HFFc6 (cell line): Measurements from ENCODE around the gene PHF21B. TPM values are rescaled to one million over a fixed set of nuclear protein-coding genes. Genes with fewer than 3 reads are reported as not detected.

Experiments
- DNase-seq: peaks from one replicate; pipeline ENCODE4 v3.0.0-alpha.2; 2018
- H3K27ac Mint-ChIP-seq: 2 replicates; pipeline ENCODE4 v1.8.0; 2020; ENCODE audit warnings: mild to moderate bottlenecking, mixed read lengths
- H3K27me3 Mint-ChIP-seq: 2 replicates; pipeline ENCODE4 v1.8.0; 2021; ENCODE audit warnings: mild to moderate bottlenecking, moderate library complexity, mixed read lengths; ENCODE audit not compliant: insufficient read depth
- H3K36me3 Mint-ChIP-seq: 2 replicates; pipeline ENCODE4 v1.8.0; 2021; ENCODE audit warnings: low read depth, mixed read lengths
- H3K4me1 Mint-ChIP-seq: 2 replicates; pipeline ENCODE4 v1.8.0; 2020; ENCODE audit warnings: low read depth, mixed read lengths
- H3K4me3 Mint-ChIP-seq: 2 replicates; pipeline ENCODE4 v1.8.0; 2020; ENCODE audit warnings: mild to moderate bottlenecking, moderate library complexity, mixed read lengths
- H3K9me3 Mint-ChIP-seq: 2 replicates; pipeline ENCODE4 v1.8.0; 2020; ENCODE audit warnings: mild to moderate bottlenecking, mixed read lengths
- CTCF ChIP-seq: fragments of 200-600 bp; sonication (generic); IDR thresholded peaks from 2 replicates; pipeline ENCODE4 v1.5.0; 2021; ENCODE audit warnings: antibody characterized with exemption, mild to moderate bottlenecking
- total RNA-seq, 6 experiments: library from RNA; stranded (reverse); fragmentation: NEBNext Ultra II Directional; extraction: Animal tissue kit (Norgen Biotek cat#: 25700); gene quantifications; 2 replicates in 1 of 6; 3 replicates in 5 of 6; pipeline ENCODE4 v1.2.3, GENCODE V29; 2021

The PHF21B gene
- total RNA-seq, 6 experiments from 2014 or later, result not detected

- no peaks in the 10 kb centered on the region for H3K36me3 Mint-ChIP-seq
- H3K4me3 Mint-ChIP-seq, result no peak overlapping the region
- H3K27ac Mint-ChIP-seq, result no peak overlapping the region
- TF ChIP-seq CTCF, result no peak
- peaks cover 13% of the 10 kb centered on the region for H3K9me3 Mint-ChIP-seq
- no peaks in the 10 kb centered on the region for H3K4me1 Mint-ChIP-seq
- no peaks in the 10 kb centered on the region; the same call in 1 of the 2 replicates for H3K27me3 Mint-ChIP-seq
- no peak for DNase-seq
Observed at GRCh38 chr22:44884968-44885805, 124.6 kb downstream of the PHF21B start.

GRCh38 chr22:44884562-44884961, 125.2 kb downstream of the PHF21B start:
- Mint-ChIP-seq H3K36me3 (no peaks in the 10 kb centered on the region), H3K4me3 (no peak overlapping the region), H3K27ac (no peak overlapping the region), H3K4me1 (no peaks in the 10 kb centered on the region), H3K27me3 (peaks cover 3% of the 10 kb centered on the region), H3K9me3 (peaks cover 15% of the 10 kb centered on the region)
- DNase-seq, result no peak
- TF ChIP-seq CTCF, result no peak

- DNase-seq, result no peak
- H3K36me3 Mint-ChIP-seq, result no peaks in the 10 kb centered on the region
- peaks cover 20% of the 10 kb centered on the region for H3K9me3 Mint-ChIP-seq
- H3K4me1 Mint-ChIP-seq, result no peaks in the 10 kb centered on the region
- H3K27me3 Mint-ChIP-seq, result peaks cover 3% of the 10 kb centered on the region
- TF ChIP-seq CTCF, result no peak
- no peak overlapping the region for H3K27ac Mint-ChIP-seq
- no peak overlapping the region for H3K4me3 Mint-ChIP-seq
Observed at GRCh38 chr22:44883011-44883421, 126.8 kb downstream of the PHF21B start.

- H3K9me3 Mint-ChIP-seq, result peaks cover 26% of the 10 kb centered on the region
- DNase-seq, result no peak
- no peak for TF ChIP-seq CTCF
- H3K4me3 Mint-ChIP-seq, result no peak overlapping the region
- H3K36me3 Mint-ChIP-seq, result no peaks in the 10 kb centered on the region
- peaks cover 3% of the 10 kb centered on the region for H3K27me3 Mint-ChIP-seq
- H3K4me1 Mint-ChIP-seq, result no peaks in the 10 kb centered on the region
- no peak overlapping the region for H3K27ac Mint-ChIP-seq
Observed at GRCh38 chr22:44882226-44882905, 127.4 kb downstream of the PHF21B start.

GRCh38 chr22:44881624-44882023, 128.2 kb downstream of the PHF21B start:
- TF ChIP-seq CTCF, result no peak
- Mint-ChIP-seq H3K36me3 (no peaks in the 10 kb centered on the region), H3K27me3 (peaks cover 3% of the 10 kb centered on the region), H3K9me3 (peaks cover 34% of the 10 kb centered on the region), H3K4me3 (no peak overlapping the region), H3K4me1 (no peaks in the 10 kb centered on the region), H3K27ac (no peak overlapping the region)
- no peak for DNase-seq
